Testis (tissue), 2 donors: ENCODE data around the gene B4GALT1.

Experiments used
- POLR2A ChIP-seq: fragments of 450-650 bp; IDR thresholded peaks from one replicate; pipeline ENCODE4 v1.6.1; 2017; ENCODE audit warnings: antibody characterized with exemption, mild to moderate bottlenecking, moderate library complexity
- TF ChIP-seq, protein P1 (sequence below), 3 experiments: fragments of 450-650 bp in 2 of 3; fragments of 200-600 bp in 1 of 3; sonication (generic) in 1 of 3; IDR thresholded peaks; one replicate each; pipeline ENCODE4 v1.5.1; 2016 to 2019; ENCODE audit warnings: antibody characterized with exemption in 3 of 3, mild to moderate bottlenecking in 2 of 3, moderate library complexity in 1 of 3

DNA sequence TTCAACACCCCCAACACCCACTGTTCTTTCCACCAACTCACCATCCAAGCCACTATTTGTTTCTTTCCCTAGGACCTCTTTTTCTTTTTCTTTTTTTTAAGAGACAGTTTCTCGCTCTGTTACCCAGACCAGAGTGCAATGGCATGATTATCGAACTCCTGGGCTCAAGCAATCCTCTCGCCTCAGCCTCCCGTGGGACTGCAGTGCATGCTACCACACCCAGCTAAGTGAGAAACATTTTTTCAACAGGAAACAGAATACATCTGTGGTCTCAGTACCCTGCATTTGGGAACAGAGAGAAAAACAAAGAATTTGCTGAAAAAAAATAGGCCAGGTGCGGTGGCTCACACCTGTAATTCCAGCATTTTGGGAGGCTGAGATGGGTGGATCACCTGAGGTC, 24.6 kb downstream of the B4GALT1 start:
- no peak for TF ChIP-seq POLR2A
- TF ChIP-seq, protein P1, sequence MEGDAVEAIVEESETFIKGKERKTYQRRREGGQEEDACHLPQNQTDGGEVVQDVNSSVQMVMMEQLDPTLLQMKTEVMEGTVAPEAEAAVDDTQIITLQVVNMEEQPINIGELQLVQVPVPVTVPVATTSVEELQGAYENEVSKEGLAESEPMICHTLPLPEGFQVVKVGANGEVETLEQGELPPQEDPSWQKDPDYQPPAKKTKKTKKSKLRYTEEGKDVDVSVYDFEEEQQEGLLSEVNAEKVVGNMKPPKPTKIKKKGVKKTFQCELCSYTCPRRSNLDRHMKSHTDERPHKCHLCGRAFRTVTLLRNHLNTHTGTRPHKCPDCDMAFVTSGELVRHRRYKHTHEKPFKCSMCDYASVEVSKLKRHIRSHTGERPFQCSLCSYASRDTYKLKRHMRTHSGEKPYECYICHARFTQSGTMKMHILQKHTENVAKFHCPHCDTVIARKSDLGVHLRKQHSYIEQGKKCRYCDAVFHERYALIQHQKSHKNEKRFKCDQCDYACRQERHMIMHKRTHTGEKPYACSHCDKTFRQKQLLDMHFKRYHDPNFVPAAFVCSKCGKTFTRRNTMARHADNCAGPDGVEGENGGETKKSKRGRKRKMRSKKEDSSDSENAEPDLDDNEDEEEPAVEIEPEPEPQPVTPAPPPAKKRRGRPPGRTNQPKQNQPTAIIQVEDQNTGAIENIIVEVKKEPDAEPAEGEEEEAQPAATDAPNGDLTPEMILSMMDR (IDR thresholded peaks at IDR 0.05): no peak
